ACC112 (cell line): ENCODE results near the gene KIF27.
"Not testable (repeated sequence)": the region's sequence is repeated elsewhere in the genome, so short reads cannot be mapped to it uniquely, and the experiment has no call there.

Experiments used
- H2AFZ ChIP-seq: fragments of 200-600 bp; sonication (generic); one replicate; pipeline ENCODE4 v1.6.0; 2017; ENCODE audit warnings: antibody characterized with exemption, low read length; ENCODE audit not compliant: unreplicated experiment
- H3K27ac ChIP-seq: fragments of 200-600 bp; sonication (generic); 2 replicates; pipeline ENCODE4 v1.5.1; 2014; ENCODE audit warnings: low read depth, mild to moderate bottlenecking, antibody characterized with exemption, low read length, moderate library complexity
- H3K27me3 ChIP-seq: fragments of 200-600 bp; sonication (generic); 2 replicates; pipeline ENCODE4 v1.6.1; 2014; ENCODE audit warnings: mild to moderate bottlenecking, antibody characterized with exemption, low read length, moderate library complexity, mixed read lengths; ENCODE audit not compliant: insufficient read depth
- H3K36me3 ChIP-seq: fragments of 200-600 bp; sonication (generic); 2 replicates; pipeline ENCODE4 v1.6.1; 2016; ENCODE audit warnings: mild to moderate bottlenecking, antibody characterized with exemption, low read length, moderate library complexity, mixed read lengths; ENCODE audit not compliant: insufficient read depth
- H3K4me1 ChIP-seq: fragments of 200-600 bp; sonication (generic); one replicate; pipeline ENCODE4 v1.6.1; 2016; ENCODE audit warnings: low read length, mixed read lengths; ENCODE audit not compliant: insufficient read depth, unreplicated experiment, control insufficient read depth
- H3K4me3 ChIP-seq: fragments of 200-600 bp; sonication (generic); 2 replicates; pipeline ENCODE4 v1.5.1; 2014; ENCODE audit warnings: mild to moderate bottlenecking, low read depth, low read length
- H3K79me2 ChIP-seq: fragments of 200-600 bp; sonication (generic); one replicate; pipeline ENCODE4 v1.6.0; 2016; ENCODE audit warnings: low read length; ENCODE audit not compliant: control insufficient read depth, unreplicated experiment, insufficient read depth

KIF27 gene

GRCh38 chr9:83932851-83933250, 11.6 kb upstream of the KIF27 start:
- Histone ChIP-seq H3K27ac (no peak overlapping the region), H3K79me2 (no peaks in the 10 kb centered on the region), H3K27me3 (no peaks in the 10 kb centered on the region), H3K36me3 (no peaks in the 10 kb centered on the region), H3K4me3 (no peak overlapping the region), H3K4me1 (peaks cover 43% of the 10 kb centered on the region), H2AFZ (no peak overlapping the region)

GRCh38 chr9:83932011-83932410, 10.8 kb upstream of the KIF27 start:
- Histone ChIP-seq H3K79me2 (no peaks in the 10 kb centered on the region), H3K27ac (no peak overlapping the region), H3K36me3 (no peaks in the 10 kb centered on the region), H3K4me1 (peaks cover 37% of the 10 kb centered on the region), H2AFZ (no peak overlapping the region), H3K27me3 (no peaks in the 10 kb centered on the region), H3K4me3 (no peak overlapping the region)

GRCh38 chr9:83930881-83931280, 9.6 kb upstream of the KIF27 start:
- Histone ChIP-seq H2AFZ (no peak overlapping the region), H3K27ac (no peak overlapping the region), H3K4me3 (no peak overlapping the region), H3K36me3 (no peaks in the 10 kb centered on the region), H3K79me2 (no peaks in the 10 kb centered on the region), H3K27me3 (no peaks in the 10 kb centered on the region), H3K4me1 (peaks cover 26% of the 10 kb centered on the region)

DNA sequence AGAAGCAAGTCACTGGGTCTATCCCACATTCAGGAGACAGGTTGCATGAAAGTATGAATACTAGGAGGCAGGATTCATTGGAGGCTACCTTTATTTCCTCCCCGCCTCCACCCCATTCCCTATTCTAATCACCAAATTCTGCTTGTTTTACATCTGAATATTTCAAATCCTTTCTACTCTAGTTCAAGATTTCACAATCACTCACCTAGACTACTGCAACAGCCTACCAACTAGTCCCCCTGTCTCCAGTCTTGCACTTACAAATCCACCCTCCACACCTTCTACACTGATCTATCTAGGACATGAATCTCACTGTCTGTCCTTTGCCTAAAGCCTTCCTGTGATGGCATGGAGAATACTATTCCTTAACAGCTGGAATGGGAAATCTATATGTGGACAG, 6.4 kb upstream of the KIF27 start:
- no peaks in the 10 kb centered on the region for H3K79me2 ChIP-seq
- no peak overlapping the region for H3K27ac ChIP-seq
- H3K36me3 ChIP-seq, result no peaks in the 10 kb centered on the region
- no peaks in the 10 kb centered on the region for H3K27me3 ChIP-seq
- no peak overlapping the region for H3K4me3 ChIP-seq
- H3K4me1 ChIP-seq, result peaks cover 8% of the 10 kb centered on the region
- H2AFZ ChIP-seq, result no peak overlapping the region

DNA sequence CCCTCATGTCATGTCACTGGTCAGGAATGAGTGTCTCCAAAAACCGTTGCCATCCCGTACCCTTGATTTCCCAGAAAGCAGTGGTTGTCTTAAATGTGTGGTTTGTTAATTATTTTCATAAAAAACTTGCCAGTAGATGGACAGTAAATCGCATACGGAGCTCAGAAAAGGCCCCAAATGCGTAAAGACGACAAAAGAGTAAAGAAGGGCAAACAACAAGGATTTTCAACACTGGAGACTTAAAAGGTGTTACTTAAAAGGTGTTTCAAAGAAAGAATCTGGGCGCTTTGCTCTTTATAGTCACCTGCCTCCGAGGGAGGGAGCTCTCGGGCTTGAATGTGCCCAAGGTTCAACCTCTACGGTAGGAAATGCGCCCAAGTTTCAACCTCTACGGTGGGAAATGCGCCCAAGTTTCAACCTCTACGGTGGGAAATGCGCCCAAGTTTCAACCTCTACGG, 734 bp downstream of the KIF27 start:
- Histone ChIP-seq H3K4me1 (peaks cover 17% of the 10 kb centered on the region), H2AFZ (peak overlapping the region; percentile 33), H3K4me3 (peak overlapping the region; percentile 80), H3K79me2 (no peaks in the 10 kb centered on the region), H3K27ac (peak overlapping the region; percentile 78), H3K27me3 (no peaks in the 10 kb centered on the region), H3K36me3 (no peaks in the 10 kb centered on the region)

GRCh38 chr9:83919111-83919510, 2.1 kb downstream of the KIF27 start:
- Histone ChIP-seq H3K79me2 (no peaks in the 10 kb centered on the region), H3K27me3 (no peaks in the 10 kb centered on the region), H3K27ac (no peak overlapping the region), H3K4me1 (peaks cover 14% of the 10 kb centered on the region), H2AFZ (no peak overlapping the region), H3K36me3 (no peaks in the 10 kb centered on the region), H3K4me3 (no peak overlapping the region)

DNA sequence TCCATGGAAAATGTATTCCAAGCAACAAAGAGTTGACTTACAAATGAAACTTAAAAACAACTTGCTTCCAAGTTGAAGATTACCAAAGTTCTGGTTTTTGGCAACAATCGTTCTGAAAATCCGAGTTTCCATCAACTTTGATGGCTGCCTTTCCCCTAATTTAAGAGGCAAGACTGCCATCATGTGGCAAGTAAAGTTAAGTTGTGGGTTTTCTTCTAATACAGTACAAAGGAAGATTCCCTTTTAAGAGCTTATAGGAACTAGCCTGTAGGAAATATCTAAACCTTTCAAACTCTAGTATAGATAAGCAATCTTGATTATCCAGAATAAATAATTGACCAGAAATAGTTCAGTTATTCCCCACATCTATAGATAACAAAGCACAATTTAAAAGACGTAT, 9.0 kb downstream of the KIF27 start:
- H3K79me2 ChIP-seq, H3K27ac ChIP-seq, H3K4me3 ChIP-seq, H2AFZ ChIP-seq, H3K4me1 ChIP-seq, H3K36me3 ChIP-seq, H3K27me3 ChIP-seq: not testable (repeated sequence)

DNA sequence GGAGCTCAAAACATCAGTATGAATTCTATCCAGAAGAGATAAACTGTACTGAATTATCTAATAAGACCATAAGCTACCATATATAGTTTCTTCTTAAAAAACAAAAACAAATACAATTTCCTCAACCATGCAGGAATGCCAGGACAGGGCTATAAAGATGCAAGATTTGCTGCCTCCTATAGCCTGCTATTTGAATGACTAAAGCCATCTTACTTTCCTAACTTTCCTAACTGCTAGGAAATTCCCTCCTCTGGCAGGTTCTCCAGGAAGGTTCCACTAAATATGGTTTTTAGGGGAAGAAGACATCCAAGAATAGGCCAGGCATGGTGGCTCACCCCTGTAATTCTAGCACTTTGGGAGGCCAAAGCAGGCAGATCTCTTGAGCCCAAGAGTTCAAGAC, 15.1 kb downstream of the KIF27 start:
- Histone ChIP-seq H3K27ac (no peak overlapping the region), H3K79me2 (no peaks in the 10 kb centered on the region), H3K4me1 (no peaks in the 10 kb centered on the region), H3K36me3 (no peaks in the 10 kb centered on the region), H3K27me3 (no peaks in the 10 kb centered on the region), H2AFZ (no peak overlapping the region), H3K4me3 (no peak overlapping the region)

DNA sequence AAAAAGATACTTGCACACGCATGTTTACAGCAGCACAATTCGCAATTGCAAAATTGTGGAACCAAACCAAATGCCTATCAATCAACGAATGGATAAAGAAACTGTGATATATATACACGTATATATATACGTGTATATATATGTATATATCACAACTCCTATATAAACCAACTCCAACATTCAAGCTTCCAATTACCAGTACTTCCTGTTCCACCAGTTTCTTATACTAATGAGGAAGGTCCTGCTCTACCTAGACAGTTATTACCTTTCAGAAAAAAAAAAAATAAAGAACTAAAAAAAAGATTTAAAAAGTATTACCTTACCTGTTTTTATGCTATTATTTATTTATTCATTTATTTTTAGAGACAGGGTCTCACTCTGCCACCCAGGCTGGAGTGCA, 20.6 kb downstream of the KIF27 start:
- not testable (repeated sequence) for H2AFZ ChIP-seq, H3K36me3 ChIP-seq, H3K79me2 ChIP-seq, H3K27ac ChIP-seq, H3K4me3 ChIP-seq, H3K27me3 ChIP-seq, H3K4me1 ChIP-seq

DNA sequence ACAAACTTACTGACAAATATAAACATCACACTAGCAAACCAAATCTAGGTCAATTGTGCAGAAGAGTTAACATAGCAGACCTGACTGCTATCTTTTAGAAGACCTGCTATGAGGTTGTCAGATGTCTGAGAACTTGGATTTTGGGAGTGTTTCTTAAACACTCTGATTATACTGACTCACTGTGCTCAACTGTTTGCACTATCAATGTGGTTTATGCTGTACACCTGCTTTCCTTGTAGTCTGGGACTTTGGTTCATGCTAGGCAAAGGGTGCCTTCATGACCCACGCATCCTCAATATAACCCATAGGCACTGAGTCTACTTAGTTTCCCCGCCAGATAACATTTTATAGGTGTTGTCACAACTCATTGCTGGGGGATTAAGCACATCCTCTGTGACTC, 26.9 kb downstream of the KIF27 start:
- not testable (repeated sequence) for H3K79me2 ChIP-seq, H3K4me3 ChIP-seq, H2AFZ ChIP-seq, H3K27ac ChIP-seq, H3K36me3 ChIP-seq, H3K4me1 ChIP-seq, H3K27me3 ChIP-seq

GRCh38 chr9:83886498-83886897, 34.7 kb downstream of the KIF27 start:
- not testable (repeated sequence) for H3K36me3 ChIP-seq, H3K4me3 ChIP-seq, H2AFZ ChIP-seq, H3K79me2 ChIP-seq, H3K27me3 ChIP-seq
- Histone ChIP-seq H3K4me1 (peaks cover 11% of the 10 kb centered on the region), H3K27ac (peak overlapping the region; percentile 74)
